ENCODE results near the gene CACNA1H. TPM values are rescaled to one million over a fixed set of nuclear protein-coding genes. Genes with fewer than 3 reads are reported as not detected.
A peak's percentile ranks its signal among the peaks of the same experiment; 100 is the strongest.
"Not testable (repeated sequence)": the region's sequence is repeated elsewhere in the genome, so short reads cannot be mapped to it uniquely, and the experiment has no call there.

CACNA1H gene
- total and polyA plus RNA-seq, 2 experiments from 2014 or later, result 9.1 TPM

GRCh38 chr16:1182950-1183907, 30.3 kb downstream of the CACNA1H start:
- H4K20me1 ChIP-seq (ENCODE audit: insufficient read depth, poor library complexity, severe bottlenecking), result no peaks in the 10 kb centered on the region
- peak overlapping the region; percentile 71 for H3K27ac ChIP-seq

GRCh38 chr16:1184156-1184868, 31.4 kb downstream of the CACNA1H start:
- H3K4me1 ChIP-seq (ENCODE audit: insufficient read depth), result peaks cover 25% of the 10 kb centered on the region
- peaks cover 4% of the 10 kb centered on the region for H4K20me1 ChIP-seq (ENCODE audit: insufficient read depth, poor library complexity, severe bottlenecking)
- no peaks in the 10 kb centered on the region for H3K79me2 ChIP-seq
- H3K4me3 ChIP-seq, result no peak overlapping the region
- no peak overlapping the region for H3K4me2 ChIP-seq
- H3K27ac ChIP-seq, result no peak overlapping the region
- no peak overlapping the region for H2AFZ ChIP-seq
- TF ChIP-seq EZH2 (IDR thresholded peaks at IDR 0.05; ENCODE audit: borderline replicate concordance) (no peak), EZH2phosphoT487 (IDR thresholded peaks at IDR 0.05; ENCODE audit: low read depth, severe bottlenecking, unreplicated experiment) (no peak), CTCF (IDR thresholded peaks at IDR 0.05; ENCODE audit: poor library complexity) (no peak)
- H3K27me3 ChIP-seq, result no peaks in the 10 kb centered on the region
- no peaks in the 10 kb centered on the region for H3K9me3 ChIP-seq (ENCODE audit: low read depth)
- no peaks in the 10 kb centered on the region for H3K9me2 ChIP-seq (replicated peaks; ENCODE audit: insufficient read depth)
- DNase-seq (ENCODE audit: low spot score), result no peak
- no peaks in the 10 kb centered on the region for H3K36me3 ChIP-seq (replicated peaks; ENCODE audit: insufficient read depth, low read depth)
- 95% methylated on average over 26 of the region's 26 CpGs for WGBS (ENCODE audit: low lambda C conversion rate, missing lambda C conversion rate)

More at GRCh38 chr16:1182950-1183907, 30.3 kb downstream of the CACNA1H start:
- Histone ChIP-seq H3K9me3 (ENCODE audit: low read depth) (no peaks in the 10 kb centered on the region), H3K4me1 (ENCODE audit: insufficient read depth) (peaks cover 25% of the 10 kb centered on the region), H3K36me3 (replicated peaks; ENCODE audit: insufficient read depth, low read depth) (no peaks in the 10 kb centered on the region), H3K4me2 (peak overlapping the region; percentile 64), H3K9me2 (replicated peaks; ENCODE audit: insufficient read depth) (no peaks in the 10 kb centered on the region), H3K27me3 (no peaks in the 10 kb centered on the region), H3K4me3 (no peak overlapping the region), H3K79me2 (no peaks in the 10 kb centered on the region), H2AFZ (no peak overlapping the region)
- peak; percentile 73 for DNase-seq (ENCODE audit: low spot score)
- TF ChIP-seq EZH2 (IDR thresholded peaks at IDR 0.05; ENCODE audit: borderline replicate concordance) (no peak), CTCF (IDR thresholded peaks at IDR 0.05; ENCODE audit: poor library complexity) (no peak), EZH2phosphoT487 (IDR thresholded peaks at IDR 0.05; ENCODE audit: low read depth, severe bottlenecking, unreplicated experiment) (no peak)
- WGBS (ENCODE audit: low lambda C conversion rate, missing lambda C conversion rate), result 86% methylated on average over 17 of the region's 45 CpGs

GRCh38 chr16:1184980-1185379, 32.1 kb downstream of the CACNA1H start:
- H3K9me3 ChIP-seq (ENCODE audit: low read depth), result no peaks in the 10 kb centered on the region
- DNase-seq (ENCODE audit: low spot score), result no peak
- no peaks in the 10 kb centered on the region for H3K79me2 ChIP-seq
- 97% methylated on average over 18 of the region's 18 CpGs for WGBS (ENCODE audit: low lambda C conversion rate, missing lambda C conversion rate)
- H3K9me2 ChIP-seq (replicated peaks; ENCODE audit: insufficient read depth), result no peaks in the 10 kb centered on the region
- TF ChIP-seq EZH2 (IDR thresholded peaks at IDR 0.05; ENCODE audit: borderline replicate concordance), result no peak
- TF ChIP-seq CTCF (IDR thresholded peaks at IDR 0.05; ENCODE audit: poor library complexity), result no peak
- TF ChIP-seq EZH2phosphoT487 (IDR thresholded peaks at IDR 0.05; ENCODE audit: low read depth, severe bottlenecking, unreplicated experiment), result no peak
- no peaks in the 10 kb centered on the region for H3K27me3 ChIP-seq
- no peak overlapping the region for H3K4me3 ChIP-seq
- H3K4me2 ChIP-seq, result no peak overlapping the region
- H3K36me3 ChIP-seq (replicated peaks; ENCODE audit: insufficient read depth, low read depth), result no peaks in the 10 kb centered on the region
- H2AFZ ChIP-seq, result no peak overlapping the region
- H3K27ac ChIP-seq, result no peak overlapping the region
- peaks cover 25% of the 10 kb centered on the region for H3K4me1 ChIP-seq (ENCODE audit: insufficient read depth)
- H4K20me1 ChIP-seq (ENCODE audit: insufficient read depth, poor library complexity, severe bottlenecking), result peaks cover 4% of the 10 kb centered on the region

GRCh38 chr16:1185460-1186207, 32.7 kb downstream of the CACNA1H start:
- not testable (repeated sequence) for H2AFZ ChIP-seq; H3K4me3 ChIP-seq; H3K9me2 ChIP-seq (replicated peaks; ENCODE audit: insufficient read depth); H3K79me2 ChIP-seq; H4K20me1 ChIP-seq (ENCODE audit: insufficient read depth, poor library complexity, severe bottlenecking); DNase-seq (ENCODE audit: low spot score); H3K27ac ChIP-seq; H3K9me3 ChIP-seq (ENCODE audit: low read depth); H3K4me2 ChIP-seq; H3K36me3 ChIP-seq (replicated peaks; ENCODE audit: insufficient read depth, low read depth); H3K27me3 ChIP-seq
- WGBS (ENCODE audit: low lambda C conversion rate, missing lambda C conversion rate), result 94% methylated on average over 17 of the region's 86 CpGs
- H3K4me1 ChIP-seq (ENCODE audit: insufficient read depth), result peaks cover 25% of the 10 kb centered on the region
